HCT116 (cell line): ENCODE results near the gene VDAC1. TPM values are rescaled to one million over a fixed set of nuclear protein-coding genes. Genes with fewer than 3 reads are reported as not detected.
A peak's percentile ranks its signal among the peaks of the same experiment; 100 is the strongest.

Experiments
- ATAC-seq: fragments of 200-7000 bp; cut with Tn5 transposase; 2 replicates; pipeline ENCODE4 v1.9.1; 2020; ENCODE audit warnings: mild to moderate bottlenecking, moderate library complexity
- BruUV-seq: library from RNA; stranded (reverse); fragments of 400-500 nt; replicated peaks from 2 replicates; lab custom pipeline; 2021; lab: Mats Ljungman, UMichigan
- CTCF ChIA-PET: fragments of 300-600 bp; sonication (Branson Sonifier 250); formaldehyde crosslinking; loops from one replicate; lab custom pipeline; 2021; ENCODE audit warnings: antibody characterized with exemption; lab: Charles Lee
- POLR2A ChIA-PET: fragments of 300-600, 350-600 bp; sonication (Branson Sonifier 250); formaldehyde crosslinking; loops from one replicate; lab custom pipeline; 2021; ENCODE audit warnings: antibody characterized with exemption; lab: Charles Lee
- RAD21 ChIA-PET, 2 experiments: fragments of 300-600 bp; sonication (Branson Sonifier 250); formaldehyde crosslinking; loops; one replicate each; lab custom pipeline; 2023; ENCODE audit warnings: low total read pairs in 2 of 2; ENCODE audit not compliant: uncharacterized antibody in 2 of 2, unreplicated experiment in 2 of 2, low non-redundant PET in 1 of 2; lab: Charles Lee
- DNase-seq: peaks from one replicate; pipeline ENCODE4 v3.0.0-alpha.2; 2010; ENCODE audit warnings: low read depth, low spot score
- H2AFZ ChIP-seq: fragments of 200-600 bp; shearing (Covaris generic), sonication (generic); 2 replicates; pipeline ENCODE4 v1.6.1; 2017; ENCODE audit warnings: low read depth, mixed run types, mixed read lengths, antibody characterized with exemption, low read length; ENCODE audit not compliant: poor library complexity, severe bottlenecking
- H3K27ac ChIP-seq: 2 replicates; pipeline ENCODE4 v1.5.1; 2012; ENCODE audit warnings: low read depth, low read length
- H3K27me3 ChIP-seq: fragments of 200-600 bp; sonication (generic); 2 replicates; pipeline ENCODE4 v1.6.1; 2016; ENCODE audit warnings: mixed run types, low read length, mixed read lengths; ENCODE audit not compliant: insufficient read depth
- H3K36me3 ChIP-seq, 2 experiments: fragments of 200-500 bp in 1 of 2; fragments of 200-600 bp in 1 of 2; sonication (Bioruptor generic) in 1 of 2; sonication (generic) in 1 of 2; 2 replicates each; pipeline versions ENCODE4 v1.5.1 to v1.6.1; 2014 to 2016; ENCODE audit warnings: low read length in 2 of 2, inconsistent platforms in 1 of 2, mixed read lengths in 1 of 2, mixed run types in 1 of 2; ENCODE audit not compliant: insufficient read depth in 2 of 2, control insufficient read depth in 1 of 2
- H3K4me1 ChIP-seq, 2 experiments: fragments of 200-600 bp in 1 of 2; sonication (generic) in 1 of 2; 2 replicates each; pipeline versions ENCODE4 v1.5.1 to v1.6.1; 2012 to 2017; ENCODE audit warnings: low read length in 2 of 2, inconsistent platforms in 1 of 2, mild to moderate bottlenecking in 1 of 2, mixed read lengths in 1 of 2, mixed run types in 1 of 2, moderate library complexity in 1 of 2; ENCODE audit not compliant: insufficient read depth in 2 of 2, control insufficient read depth in 1 of 2
- H3K4me2 ChIP-seq: fragments of 200-600 bp; sonication (generic); 2 replicates; pipeline ENCODE4 v1.6.1; 2017; ENCODE audit warnings: mixed run types, low read length, mixed read lengths
- H3K4me3 ChIP-seq, 2 experiments: fragments of 200-600 bp in 1 of 2; sonication (generic) in 1 of 2; replicated peaks in 1 of 2; 2 replicates each; pipeline ENCODE4 v1.5.1; 2011 to 2016; ENCODE audit warnings: low read length in 2 of 2, control low read depth in 1 of 2, low read depth in 1 of 2, mild to moderate bottlenecking in 1 of 2, mixed read lengths in 1 of 2, mixed run types in 1 of 2
- H3K79me2 ChIP-seq: fragments of 200-600 bp; sonication (generic); 2 replicates; pipeline ENCODE4 v1.6.1; 2017; ENCODE audit warnings: mild to moderate bottlenecking, mixed run types, low read length, moderate library complexity, mixed read lengths; ENCODE audit not compliant: insufficient read depth
- H3K9ac ChIP-seq: fragments of 200-600 bp; sonication (generic); 2 replicates; pipeline ENCODE4 v1.6.1; 2016; ENCODE audit warnings: low read length, mixed read lengths
- H3K9me2 ChIP-seq: fragments of 200-600 bp; sonication (generic), shearing (Covaris generic); 2 replicates; pipeline ENCODE4 v1.6.1; 2017; ENCODE audit warnings: mixed run types, mild to moderate bottlenecking, moderate library complexity; ENCODE audit not compliant: insufficient read depth
- H3K9me3 ChIP-seq, 2 experiments: fragments of 200-500 bp in 1 of 2; fragments of 200-600 bp in 1 of 2; sonication (Bioruptor generic) in 1 of 2; sonication (generic) in 1 of 2; 2 replicates each; pipeline ENCODE4 v1.6.1; 2014 to 2017; ENCODE audit warnings: low read length in 2 of 2, mixed read lengths in 2 of 2, inconsistent platforms in 1 of 2, low read depth in 1 of 2, mild to moderate bottlenecking in 1 of 2, mixed run types in 1 of 2, moderate library complexity in 1 of 2; ENCODE audit not compliant: control insufficient read depth in 1 of 2, insufficient read depth in 1 of 2
- H4K20me1 ChIP-seq: fragments of 200-600 bp; sonication (generic), shearing (Covaris generic); 2 replicates; pipeline ENCODE4 v1.6.1; 2017; ENCODE audit warnings: mixed run types, mild to moderate bottlenecking, moderate library complexity; ENCODE audit not compliant: insufficient read depth
- CBX3 ChIP-seq: IDR thresholded peaks from 2 replicates; pipeline ENCODE4 v1.6.1; 2012; ENCODE audit warnings: low read depth
- EGR1 ChIP-seq: IDR thresholded peaks from 2 replicates; pipeline ENCODE4 v1.6.1; 2012; ENCODE audit warnings: low read depth
- POLR2AphosphoS5 ChIP-seq: IDR thresholded peaks from 2 replicates; pipeline ENCODE4 v1.6.1; 2011; ENCODE audit warnings: mild to moderate bottlenecking, low read depth, low read length, moderate library complexity
- RAD21 ChIP-seq: IDR thresholded peaks from 2 replicates; pipeline ENCODE4 v1.6.1; 2012; ENCODE audit warnings: low read depth, mild to moderate bottlenecking
- TCF7L2 ChIP-seq: IDR thresholded peaks from 2 replicates; pipeline ENCODE4 v1.7.0; 2011; ENCODE audit warnings: borderline replicate concordance, inconsistent platforms; ENCODE audit not compliant: insufficient read depth, insufficient read length; ENCODE audit errors: extremely low read depth
- ZFX ChIP-seq: fragments of 450-650 bp; IDR thresholded peaks from 2 replicates; pipeline ENCODE4 v1.6.1; 2017
- intact Hi-C: fragments of 100-400 bp; cut with micrococcal nuclease; formaldehyde crosslinking; loops from 2 replicates; pipeline ENCODE4 v1.10.0; 2022
- total RNA-seq: library from RNA; stranded (reverse); gene quantifications from one replicate; pipeline ENCODE4 v1.2.1, GENCODE V29; 2021; ENCODE audit not compliant: unreplicated experiment
- TF ChIP-seq, protein P1 (sequence below): IDR thresholded peaks from 2 replicates; pipeline ENCODE4 v1.6.1; 2012; ENCODE audit warnings: low read depth
- TF ChIP-seq, protein P2 (sequence below): IDR thresholded peaks from 2 replicates; pipeline ENCODE4 v1.6.1; 2011; ENCODE audit warnings: mild to moderate bottlenecking, low read length, moderate library complexity; ENCODE audit not compliant: insufficient replicate concordance; ENCODE audit errors: extremely low read depth

Gene VDAC1
- total RNA-seq, 1 experiment from 2014 or later = 269 TPM

DNA sequence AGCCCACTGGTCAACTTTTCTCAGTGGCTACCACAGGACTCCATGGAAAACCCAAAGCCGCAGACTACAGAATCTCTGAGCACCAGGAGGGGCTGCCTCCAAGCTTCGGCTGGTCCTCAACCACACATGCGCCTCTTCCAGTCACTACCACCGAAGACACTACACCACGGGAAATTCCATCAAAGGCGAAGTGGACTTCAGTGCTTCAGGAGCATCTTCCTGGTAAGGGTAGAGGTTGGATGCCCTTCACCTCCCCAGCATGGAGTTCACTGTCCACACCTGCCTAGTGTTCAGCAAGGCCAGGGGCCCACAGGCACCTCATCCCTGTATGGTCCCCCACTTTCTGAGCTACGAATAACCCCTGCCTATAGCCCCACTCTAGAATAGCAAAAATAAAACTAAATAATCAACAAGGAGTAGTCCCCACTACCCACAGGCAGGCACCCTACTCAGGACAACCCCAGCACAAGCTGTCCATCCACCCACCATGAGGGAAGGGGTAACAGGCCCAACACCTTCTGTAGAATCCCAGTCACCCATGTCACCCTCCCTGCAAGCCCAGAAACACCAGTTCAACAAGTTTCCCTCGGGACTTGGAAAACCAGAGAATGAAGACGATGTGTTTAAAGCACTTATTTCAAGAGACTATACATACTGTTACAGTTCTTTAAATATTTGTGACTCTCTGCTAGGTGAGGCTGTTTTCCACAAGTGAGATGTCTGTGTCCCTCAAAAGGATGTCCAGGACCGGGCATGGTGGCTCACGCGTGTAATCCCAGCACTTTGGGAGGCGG, 2.6 kb downstream of the VDAC1 start:
- Histone ChIP-seq H3K36me3 (peaks cover 16 to 18% of the 10 kb centered on the region in 2 experiments; a peak in 3 of 4 replicates), H3K27ac (peak overlapping the region; percentile 24; the same call in 1 of the 2 replicates), H3K4me1 (peaks cover 22 to 49% of the 10 kb centered on the region in 2 experiments), H3K9me3 (no peaks in the 10 kb centered on the region), H3K9ac (peak overlapping the region; percentile 93; the same call in 1 of the 2 replicates), H3K4me2 (peak overlapping the region; percentile 99; the same call in 1 of the 2 replicates)
- CTCF ChIA-PET = no interaction called here
- ATAC-seq = no peak
- TF ChIP-seq RAD21 = no peak
- TF ChIP-seq, protein P1, sequence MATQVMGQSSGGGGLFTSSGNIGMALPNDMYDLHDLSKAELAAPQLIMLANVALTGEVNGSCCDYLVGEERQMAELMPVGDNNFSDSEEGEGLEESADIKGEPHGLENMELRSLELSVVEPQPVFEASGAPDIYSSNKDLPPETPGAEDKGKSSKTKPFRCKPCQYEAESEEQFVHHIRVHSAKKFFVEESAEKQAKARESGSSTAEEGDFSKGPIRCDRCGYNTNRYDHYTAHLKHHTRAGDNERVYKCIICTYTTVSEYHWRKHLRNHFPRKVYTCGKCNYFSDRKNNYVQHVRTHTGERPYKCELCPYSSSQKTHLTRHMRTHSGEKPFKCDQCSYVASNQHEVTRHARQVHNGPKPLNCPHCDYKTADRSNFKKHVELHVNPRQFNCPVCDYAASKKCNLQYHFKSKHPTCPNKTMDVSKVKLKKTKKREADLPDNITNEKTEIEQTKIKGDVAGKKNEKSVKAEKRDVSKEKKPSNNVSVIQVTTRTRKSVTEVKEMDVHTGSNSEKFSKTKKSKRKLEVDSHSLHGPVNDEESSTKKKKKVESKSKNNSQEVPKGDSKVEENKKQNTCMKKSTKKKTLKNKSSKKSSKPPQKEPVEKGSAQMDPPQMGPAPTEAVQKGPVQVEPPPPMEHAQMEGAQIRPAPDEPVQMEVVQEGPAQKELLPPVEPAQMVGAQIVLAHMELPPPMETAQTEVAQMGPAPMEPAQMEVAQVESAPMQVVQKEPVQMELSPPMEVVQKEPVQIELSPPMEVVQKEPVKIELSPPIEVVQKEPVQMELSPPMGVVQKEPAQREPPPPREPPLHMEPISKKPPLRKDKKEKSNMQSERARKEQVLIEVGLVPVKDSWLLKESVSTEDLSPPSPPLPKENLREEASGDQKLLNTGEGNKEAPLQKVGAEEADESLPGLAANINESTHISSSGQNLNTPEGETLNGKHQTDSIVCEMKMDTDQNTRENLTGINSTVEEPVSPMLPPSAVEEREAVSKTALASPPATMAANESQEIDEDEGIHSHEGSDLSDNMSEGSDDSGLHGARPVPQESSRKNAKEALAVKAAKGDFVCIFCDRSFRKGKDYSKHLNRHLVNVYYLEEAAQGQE = no peak
- no peak for TF ChIP-seq TCF7L2
- TF ChIP-seq, protein P2, sequence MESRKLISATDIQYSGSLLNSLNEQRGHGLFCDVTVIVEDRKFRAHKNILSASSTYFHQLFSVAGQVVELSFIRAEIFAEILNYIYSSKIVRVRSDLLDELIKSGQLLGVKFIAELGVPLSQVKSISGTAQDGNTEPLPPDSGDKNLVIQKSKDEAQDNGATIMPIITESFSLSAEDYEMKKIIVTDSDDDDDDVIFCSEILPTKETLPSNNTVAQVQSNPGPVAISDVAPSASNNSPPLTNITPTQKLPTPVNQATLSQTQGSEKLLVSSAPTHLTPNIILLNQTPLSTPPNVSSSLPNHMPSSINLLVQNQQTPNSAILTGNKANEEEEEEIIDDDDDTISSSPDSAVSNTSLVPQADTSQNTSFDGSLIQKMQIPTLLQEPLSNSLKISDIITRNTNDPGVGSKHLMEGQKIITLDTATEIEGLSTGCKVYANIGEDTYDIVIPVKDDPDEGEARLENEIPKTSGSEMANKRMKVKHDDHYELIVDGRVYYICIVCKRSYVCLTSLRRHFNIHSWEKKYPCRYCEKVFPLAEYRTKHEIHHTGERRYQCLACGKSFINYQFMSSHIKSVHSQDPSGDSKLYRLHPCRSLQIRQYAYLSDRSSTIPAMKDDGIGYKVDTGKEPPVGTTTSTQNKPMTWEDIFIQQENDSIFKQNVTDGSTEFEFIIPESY = no peak
- no peak for TF ChIP-seq POLR2AphosphoS5
- no peak for TF ChIP-seq ZFX
- TF ChIP-seq EGR1 = no peak
- TF ChIP-seq CBX3 = no peak
- TF ChIP-seq, all 23 proteins: peak for 0
- no peaks in the 10 kb centered on the region for H3K27me3 ChIP-seq
- no peak overlapping the region for H2AFZ ChIP-seq
- RAD21 ChIA-PET = no interaction called here
- no peak for DNase-seq
- POLR2A ChIA-PET = no interaction called here
- peaks cover 88% of the 10 kb centered on the region for H3K79me2 ChIP-seq
- H4K20me1 ChIP-seq = peaks cover 36% of the 10 kb centered on the region; the same call in 1 of the 2 replicates
- intact Hi-C loops = no loop called here
- no TSS peak for BruUV-seq
- no peaks in the 10 kb centered on the region for H3K9me2 ChIP-seq
- 0 out of 4 replicates have a peak overlapping the region, but pooled peaks of 1 of the 2 experiments have one; percentile 82 for H3K4me3 ChIP-seq
